Inflammatory macrophage treated with lipopolysaccharide for 4 hours (primary cell): ENCODE results near the gene MBP.

Experiments
- DNase-seq: peaks from one replicate; pipeline ENCODE4 v3.0.0-alpha.2; 2020

The MBP gene

GRCh38 chr18:77016936-77017335 is 115.6 kb downstream of the MBP start:
- DNase-seq: no peak

DNA sequence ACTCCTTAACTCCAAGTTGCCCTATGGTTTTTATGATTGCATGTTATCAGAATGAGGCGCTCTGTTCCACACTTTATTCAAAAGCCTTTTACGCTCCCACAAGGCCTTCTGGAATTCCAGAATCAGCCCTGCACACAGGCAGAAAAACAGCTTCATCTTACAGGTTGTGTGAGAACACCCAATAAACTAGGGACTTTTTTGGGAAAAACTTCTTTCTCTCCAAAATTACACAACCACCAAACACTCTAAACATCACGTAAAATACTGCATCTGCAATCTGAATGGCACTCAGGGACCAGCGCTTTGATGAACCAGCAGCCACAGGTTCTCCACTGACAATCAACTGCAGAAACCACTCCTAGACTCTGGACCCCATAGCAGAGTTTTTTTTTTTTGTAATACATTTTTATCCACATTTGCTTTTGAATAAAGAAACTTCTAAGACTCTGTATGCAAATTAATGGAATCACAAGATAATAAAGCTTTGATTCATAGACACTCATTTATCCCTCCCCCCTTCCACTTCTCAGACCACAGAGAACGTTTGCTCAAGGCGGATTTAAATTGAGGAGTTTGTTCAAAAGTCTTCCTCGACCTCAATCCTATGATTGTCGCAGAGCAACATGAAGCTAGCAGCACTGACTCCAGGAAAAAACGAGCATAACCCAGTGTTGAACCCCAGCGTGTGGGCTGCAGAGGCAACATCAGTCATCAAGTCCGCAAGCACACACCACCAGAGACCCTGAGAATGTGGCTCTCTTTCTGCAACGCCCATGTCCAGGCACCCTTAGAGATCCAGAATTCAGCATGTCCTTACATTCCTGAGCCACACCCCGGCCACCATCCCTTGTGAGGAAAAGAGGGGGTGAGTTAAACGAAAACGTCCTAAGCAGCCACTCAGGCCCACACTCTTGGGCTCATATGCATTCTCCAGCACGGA is 116.5 kb downstream of the MBP start:
- DNase-seq: peak; percentile 53

DNA sequence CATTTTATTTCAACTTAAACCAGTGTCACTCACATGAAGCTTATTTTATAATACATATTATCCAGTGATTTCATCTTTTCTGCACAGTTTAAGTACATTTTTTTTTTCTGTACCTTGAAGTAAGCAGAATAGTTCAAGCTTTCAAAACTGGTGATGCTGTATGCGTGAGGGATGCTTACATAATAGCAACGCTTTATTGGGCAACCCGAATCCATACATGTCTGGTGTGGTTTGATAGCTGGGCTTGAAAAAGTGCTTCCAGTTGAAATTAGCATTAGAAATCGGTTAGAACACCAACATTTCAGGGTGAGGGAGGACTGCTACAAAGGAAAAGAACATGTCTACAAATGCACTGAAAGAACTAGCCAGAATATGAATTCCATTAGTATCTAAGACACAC is 117.4 kb downstream of the MBP start:
- DNase-seq: peak; percentile 74

DNA sequence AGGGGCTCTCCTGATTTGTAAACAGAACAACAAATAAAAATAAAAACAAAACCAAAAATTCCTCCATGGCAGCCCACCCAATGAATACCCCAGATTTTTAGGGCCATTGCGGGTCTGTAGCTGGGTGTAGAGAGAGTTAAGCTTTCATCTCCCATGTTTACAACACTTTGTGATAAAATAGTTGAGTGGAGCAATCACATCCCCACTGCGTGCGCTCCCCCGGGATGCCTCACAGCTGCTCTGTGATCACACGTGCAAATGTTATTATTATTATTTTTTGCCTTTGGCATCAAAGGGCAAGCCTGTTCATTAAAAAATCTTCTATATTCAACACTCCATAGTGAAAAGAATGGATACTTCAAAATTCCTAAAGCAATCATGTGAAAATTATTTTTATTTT is 118.0 kb downstream of the MBP start:
- DNase-seq: no peak

DNA sequence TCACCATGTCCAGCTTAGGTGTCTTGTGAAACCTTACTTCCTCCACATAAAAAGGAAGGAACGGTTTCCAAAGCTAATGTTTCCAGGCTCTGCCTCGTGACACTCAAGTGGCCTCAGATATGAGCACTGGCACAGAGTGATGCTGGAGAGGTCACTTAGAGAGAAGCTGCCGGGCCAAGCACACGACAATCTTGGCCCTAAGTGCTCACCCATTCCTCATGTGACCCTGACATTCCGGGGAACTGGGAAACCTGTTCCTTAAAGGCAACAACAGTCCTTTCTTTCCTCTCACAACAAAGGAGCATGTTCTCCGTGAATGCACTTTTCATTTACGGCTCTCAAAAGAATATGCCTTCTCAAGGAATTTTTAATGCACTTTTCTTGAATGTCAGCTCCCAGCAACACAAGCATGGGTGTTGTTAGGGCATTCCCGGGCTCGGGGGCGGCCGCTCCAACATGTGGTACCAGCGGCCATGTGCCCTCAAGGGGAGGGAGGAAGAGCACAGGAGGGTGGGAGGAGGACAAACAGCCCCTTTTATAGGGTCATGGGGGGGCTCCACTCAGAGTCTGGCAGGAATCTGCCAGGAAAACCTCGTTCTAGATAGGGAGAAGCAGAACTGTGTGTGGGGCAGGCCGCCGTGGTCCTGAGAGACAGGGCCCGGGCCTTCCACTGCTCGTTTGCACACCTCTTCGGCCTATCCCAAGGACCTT is 118.6 kb downstream of the MBP start:
- peak; percentile 88 for DNase-seq

- DNase-seq: peak; percentile 40
These were observed 119.6 kb downstream of the MBP start for GRCh38 chr18:77012806-77013541.

DNA sequence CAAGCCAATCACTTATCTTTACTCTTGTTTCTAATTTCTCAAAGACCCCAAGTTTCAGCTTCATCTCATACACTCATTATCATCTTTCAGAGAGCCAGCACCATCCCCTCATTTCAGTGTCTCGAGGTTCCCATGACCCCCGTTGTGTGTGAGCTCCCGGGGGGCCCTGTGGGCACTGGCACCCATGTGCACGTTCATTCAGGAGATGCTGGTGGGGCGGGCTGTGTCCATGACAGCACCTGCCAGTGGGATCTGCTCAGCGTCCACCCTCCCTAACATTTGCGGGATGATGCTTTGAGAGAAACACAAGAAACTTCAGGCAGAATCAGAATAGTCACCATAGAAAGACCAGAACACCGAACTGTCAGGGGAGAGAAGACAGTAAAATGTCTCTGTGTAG is 120.5 kb downstream of the MBP start:
- no peak for DNase-seq

GRCh38 chr18:77009675-77010074 is 122.9 kb downstream of the MBP start:
- DNase-seq: no peak

DNA sequence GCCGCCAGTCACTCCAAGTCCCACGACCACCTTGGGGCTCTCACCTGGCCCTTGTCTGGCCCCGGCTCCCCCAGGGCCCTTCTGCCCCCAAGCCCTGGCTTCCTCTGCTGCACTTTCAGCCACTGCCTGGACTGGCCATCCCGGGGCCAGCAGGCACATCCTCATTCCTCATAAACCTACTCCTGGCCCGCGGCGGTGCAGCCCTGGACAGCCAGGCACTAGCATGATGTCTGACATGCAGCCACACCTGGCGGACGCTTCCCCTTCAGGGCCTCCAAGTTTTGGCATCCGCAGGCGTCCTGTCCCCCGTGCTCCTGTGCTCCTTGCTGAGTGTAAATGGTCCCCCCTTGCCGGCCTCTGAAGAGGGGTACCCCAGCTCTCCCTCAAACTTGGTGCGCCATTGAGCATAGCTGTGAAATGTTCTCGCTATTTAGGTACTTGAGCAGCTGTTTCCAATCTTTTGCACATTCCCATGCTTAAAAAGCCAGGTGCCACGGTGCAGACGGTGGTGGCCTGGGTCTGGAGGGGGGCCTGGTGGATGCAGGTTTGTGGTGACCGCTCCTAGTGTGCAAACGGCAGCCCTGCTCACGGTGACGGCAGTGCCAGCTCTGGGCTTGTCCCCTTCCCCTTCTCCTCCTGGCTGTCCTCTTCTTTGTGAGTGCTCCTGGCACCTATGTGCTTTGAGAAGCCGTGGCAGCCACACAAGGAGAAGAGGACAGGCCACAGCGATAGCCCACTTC is 123.8 kb downstream of the MBP start:
- no peak for DNase-seq

GRCh38 chr18:77008006-77008405 is 124.6 kb downstream of the MBP start:
- no peak for DNase-seq

- no peak for DNase-seq
These were observed 125.3 kb downstream of the MBP start for GRCh38 chr18:77007251-77007650.

- peak; percentile 43 for DNase-seq
These were observed 126.0 kb downstream of the MBP start for GRCh38 chr18:77006305-77007175.

GRCh38 chr18:77005651-77006195 is 126.9 kb downstream of the MBP start:
- DNase-seq: no peak

DNA sequence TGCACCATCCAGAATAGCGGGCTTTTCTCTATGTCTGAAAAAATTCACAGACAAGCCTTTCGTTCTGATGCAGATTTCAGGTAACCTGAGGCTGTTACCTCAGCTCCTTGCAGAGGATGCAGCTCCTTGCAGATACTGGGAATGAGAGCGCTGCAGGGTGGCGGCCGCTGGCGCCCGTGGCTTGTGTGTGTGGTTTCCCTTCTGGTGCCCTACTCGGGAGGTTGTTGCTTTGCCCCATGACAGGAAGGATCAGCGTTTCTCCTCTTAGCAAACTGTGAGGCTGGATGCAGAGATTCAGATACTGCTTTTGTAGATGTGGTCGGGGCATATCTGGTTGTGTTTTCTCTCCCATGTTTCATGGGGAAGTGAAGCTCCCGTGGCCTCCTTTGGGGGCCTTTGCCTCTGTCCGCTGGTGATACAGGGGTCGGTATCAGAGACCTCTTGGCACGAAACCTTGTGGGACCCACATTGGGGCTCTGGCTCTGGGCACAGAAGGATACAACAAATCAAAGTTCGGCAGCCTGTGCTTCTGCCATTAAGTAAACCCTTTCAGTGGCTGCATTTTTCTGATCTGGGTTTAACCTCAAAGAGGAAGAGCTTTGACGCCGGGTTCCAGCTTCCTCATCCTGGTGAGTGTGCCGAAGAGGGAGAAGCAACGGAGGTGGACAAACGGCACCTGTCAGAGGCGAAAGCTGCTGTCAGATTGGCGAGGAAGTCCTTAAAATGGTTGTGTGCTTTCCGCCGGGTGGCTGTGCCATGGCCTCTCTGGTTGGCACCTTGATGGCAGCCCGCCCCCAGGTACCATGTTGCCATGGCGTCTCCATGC is 127.8 kb downstream of the MBP start:
- DNase-seq: peak; percentile 62

GRCh38 chr18:77003316-77003715 is 129.3 kb downstream of the MBP start:
- DNase-seq: no peak

DNA sequence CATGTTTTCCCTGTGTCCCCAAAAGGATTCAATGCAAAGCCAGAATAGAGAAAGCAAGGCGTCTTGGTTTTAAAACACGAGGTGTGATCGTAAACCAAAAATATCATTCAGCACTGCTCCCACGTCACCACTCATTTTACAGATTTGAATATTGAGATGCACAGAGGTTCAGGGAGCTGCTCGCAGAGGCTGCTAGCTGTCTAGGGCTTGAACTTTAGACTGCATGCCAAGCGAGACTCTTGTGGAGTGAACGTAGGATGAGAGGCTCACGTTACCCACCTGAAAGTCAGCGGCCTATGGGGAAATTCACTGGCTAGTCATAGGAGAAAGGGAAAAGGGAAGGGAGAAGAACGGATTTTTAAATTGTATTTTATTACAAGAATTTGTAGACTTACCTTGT is 130.1 kb downstream of the MBP start:
- DNase-seq: no peak

- DNase-seq: no peak
These were observed 130.6 kb downstream of the MBP start for GRCh38 chr18:77001979-77002378.

GRCh38 chr18:77001041-77001440 is 131.5 kb downstream of the MBP start:
- no peak for DNase-seq

DNA sequence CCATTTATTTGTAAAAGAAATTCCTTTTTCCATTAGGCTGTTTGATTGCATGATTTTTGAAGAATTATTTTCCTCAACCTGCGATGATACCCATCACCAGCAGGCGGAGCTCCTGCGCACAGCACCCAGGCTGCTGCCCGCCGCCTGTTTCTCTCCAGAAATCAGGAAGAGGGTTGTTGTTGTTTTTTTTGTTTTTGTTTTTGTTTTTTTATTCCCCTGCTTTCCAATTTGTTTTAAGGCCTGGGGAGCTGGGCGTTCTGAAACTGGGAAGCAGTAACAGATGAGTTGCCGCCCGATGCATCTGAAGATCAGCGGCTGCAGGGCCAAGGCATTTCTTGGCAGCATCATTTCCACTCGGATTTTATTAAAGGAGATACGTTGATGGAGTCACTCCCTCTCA is 132.1 kb downstream of the MBP start:
- DNase-seq: peak; percentile 54

DNA sequence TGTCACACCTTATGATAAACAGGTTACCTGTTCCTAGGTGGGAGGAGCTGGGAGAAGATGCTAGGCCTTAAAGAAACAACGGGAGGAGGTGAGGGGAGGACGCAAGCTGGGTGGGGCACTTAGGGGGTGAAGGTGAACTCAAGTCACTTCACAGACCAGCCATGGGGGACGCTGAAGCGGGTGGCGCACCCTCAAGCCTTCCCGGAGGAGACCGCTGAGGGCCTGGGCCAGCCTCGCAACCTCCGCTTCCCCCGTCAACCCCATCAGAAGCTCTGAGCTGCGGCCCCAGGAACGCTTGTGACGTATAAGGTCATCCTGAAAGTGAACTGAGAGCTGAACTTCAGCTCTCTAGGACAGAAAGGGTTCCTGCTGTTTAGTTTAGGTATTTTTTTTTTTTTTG is 133.5 kb downstream of the MBP start:
- DNase-seq: no peak
